ENCODE data around the gene ARHGAP26. TPM values are rescaled to one million over a fixed set of nuclear protein-coding genes. Genes with fewer than 3 reads are reported as not detected.

ARHGAP26 gene
- total and polyA plus RNA-seq, 2 donors (not counting 3 experiments of a cell fraction or from before 2014, with no cell fraction given), result 3.1 to 16.2 TPM

DNA sequence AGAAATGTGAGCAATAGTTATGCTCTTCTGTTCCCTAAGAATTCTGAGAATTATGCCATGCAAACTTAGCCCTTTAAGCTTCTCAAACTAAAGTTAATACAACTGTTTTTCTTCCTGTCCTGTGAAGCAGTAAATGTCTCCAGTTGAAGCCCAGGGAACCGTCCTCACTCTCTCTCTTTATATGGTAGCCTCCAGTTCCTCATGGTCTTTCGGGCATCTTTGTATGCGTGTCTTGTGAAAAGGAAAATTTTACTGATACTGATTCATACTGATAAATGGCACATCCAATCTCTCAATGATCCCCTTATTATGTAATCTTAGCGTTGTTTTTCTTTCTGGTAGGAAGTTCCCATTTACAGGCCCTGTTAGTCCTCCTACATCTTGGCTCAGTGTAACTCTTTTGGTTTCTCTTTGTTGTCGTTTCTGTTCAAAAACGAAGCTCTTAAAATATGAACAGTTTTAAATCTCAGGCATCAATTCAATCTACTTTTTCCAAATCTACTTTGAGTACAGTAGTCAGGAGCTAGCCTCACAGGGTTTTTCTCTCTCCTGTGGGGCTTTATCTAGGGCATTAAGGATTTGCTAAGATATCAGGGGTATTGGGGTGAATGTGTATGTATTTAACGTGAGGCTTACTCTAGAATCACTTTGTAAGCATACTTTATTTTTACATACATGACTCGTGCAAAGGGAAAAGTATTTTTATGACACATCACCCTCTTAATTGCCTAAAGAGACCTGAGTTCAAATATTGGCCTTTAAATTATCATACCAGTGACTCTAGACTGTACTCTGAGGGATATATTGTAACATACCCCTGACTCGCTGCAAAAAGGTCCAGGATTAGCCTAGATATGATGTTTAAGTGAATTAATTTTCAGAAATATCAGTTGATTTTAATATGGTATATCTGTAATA lies 375.3 kb downstream of the ARHGAP26 start:
- Histone ChIP-seq H4K20me1 (replicated peaks; ENCODE audit: control insufficient read depth, extremely low read depth, insufficient read depth, low read length) (no peaks in the 10 kb centered on the region), H2AFZ (ENCODE audit: low read depth, low read length) (no peak overlapping the region), H3K4me1 (ENCODE audit: control insufficient read depth, extremely low read depth, insufficient read depth, low read length) (no peaks in the 10 kb centered on the region), H3K4me2 (ENCODE audit: insufficient read depth, low read length) (no peak overlapping the region), H3K79me2 (ENCODE audit: control insufficient read depth, insufficient read depth, low read length) (no peaks in the 10 kb centered on the region), H3K9ac (replicated peaks; ENCODE audit: extremely low read depth, insufficient read depth, low read length) (no peak overlapping the region), H3K9me1 (replicated peaks; ENCODE audit: control insufficient read depth, extremely low read depth, insufficient read depth, low read length) (no peaks in the 10 kb centered on the region), H3K27ac (ENCODE audit: insufficient read depth, low read depth, low read length) (no peak overlapping the region), H3K27me3 (ENCODE audit: control insufficient read depth in 2 of 2, insufficient read depth in 2 of 2, low read length in 2 of 2) (no peaks in the 10 kb centered on the region), H3K36me3 (ENCODE audit: control insufficient read depth in 2 of 2, extremely low read depth in 1 of 2, insufficient read depth in 2 of 2, low read length in 2 of 2) (no peaks in the 10 kb centered on the region), H3K4me3 (replicated peaks in 1 of 3; ENCODE audit: insufficient read depth in 1 of 3, low read depth in 1 of 3, low read length in 3 of 3) (no peak overlapping the region), H3K9me3 (replicated peaks; ENCODE audit: control insufficient read depth, insufficient read depth, low read length) (no peaks in the 10 kb centered on the region)
- intact Hi-C loops (cut with micrococcal nuclease), result no loop called here
- no peak for FAIRE-seq
- DNase-seq (ENCODE audit: low read depth, low spot score), result no peak
- ChIA-PET POLR2A (no interaction called here), CTCF (no interaction called here)
- dilution Hi-C loops (cut with MboI; ENCODE audit: extremely low pct_ligation_motif_present, low sequenced_read_pairs), result no loop called here
- no peak for TF ChIP-seq FOS (IDR thresholded peaks at IDR 0.05; ENCODE audit: borderline replicate concordance, insufficient read depth, low read length)
- no peak for TF ChIP-seq POLR2AphosphoS5 (IDR thresholded peaks at IDR 0.05; ENCODE audit: insufficient read depth, low read depth, low read length)
- no peak for TF ChIP-seq POLR2A (IDR thresholded peaks at IDR 0.05; ENCODE audit: low read depth, low read length)
- TF ChIP-seq, protein P1, sequence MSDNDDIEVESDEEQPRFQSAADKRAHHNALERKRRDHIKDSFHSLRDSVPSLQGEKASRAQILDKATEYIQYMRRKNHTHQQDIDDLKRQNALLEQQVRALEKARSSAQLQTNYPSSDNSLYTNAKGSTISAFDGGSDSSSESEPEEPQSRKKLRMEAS (IDR thresholded peaks at IDR 0.05; ENCODE audit: insufficient read depth, insufficient read length), result no peak
- TF ChIP-seq MYC (IDR thresholded peaks at IDR 0.05; ENCODE audit: low read depth, low read length), result no peak
- TF ChIP-seq JUN (IDR thresholded peaks at IDR 0.05; ENCODE audit: borderline replicate concordance, insufficient read depth, insufficient read length, low read depth), result no peak
- TF ChIP-seq, protein P2, sequence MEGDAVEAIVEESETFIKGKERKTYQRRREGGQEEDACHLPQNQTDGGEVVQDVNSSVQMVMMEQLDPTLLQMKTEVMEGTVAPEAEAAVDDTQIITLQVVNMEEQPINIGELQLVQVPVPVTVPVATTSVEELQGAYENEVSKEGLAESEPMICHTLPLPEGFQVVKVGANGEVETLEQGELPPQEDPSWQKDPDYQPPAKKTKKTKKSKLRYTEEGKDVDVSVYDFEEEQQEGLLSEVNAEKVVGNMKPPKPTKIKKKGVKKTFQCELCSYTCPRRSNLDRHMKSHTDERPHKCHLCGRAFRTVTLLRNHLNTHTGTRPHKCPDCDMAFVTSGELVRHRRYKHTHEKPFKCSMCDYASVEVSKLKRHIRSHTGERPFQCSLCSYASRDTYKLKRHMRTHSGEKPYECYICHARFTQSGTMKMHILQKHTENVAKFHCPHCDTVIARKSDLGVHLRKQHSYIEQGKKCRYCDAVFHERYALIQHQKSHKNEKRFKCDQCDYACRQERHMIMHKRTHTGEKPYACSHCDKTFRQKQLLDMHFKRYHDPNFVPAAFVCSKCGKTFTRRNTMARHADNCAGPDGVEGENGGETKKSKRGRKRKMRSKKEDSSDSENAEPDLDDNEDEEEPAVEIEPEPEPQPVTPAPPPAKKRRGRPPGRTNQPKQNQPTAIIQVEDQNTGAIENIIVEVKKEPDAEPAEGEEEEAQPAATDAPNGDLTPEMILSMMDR (IDR thresholded peaks at IDR 0.05; ENCODE audit: extremely low read depth in 1 of 2, insufficient read depth in 1 of 2, low read depth in 1 of 2, low read length in 2 of 2), result no peak
- no peak for TF ChIP-seq GATA2 (IDR thresholded peaks at IDR 0.05; ENCODE audit: insufficient read depth, insufficient read length, low read depth, low read length)
- TF ChIP-seq EZH2 (IDR thresholded peaks at IDR 0.05; ENCODE audit: borderline replicate concordance, low read depth, low read length, severe bottlenecking), result no peak
- no TSS peak for BruUV-seq (replicated peaks)
